ENCODE data around the gene MUC5B.

- TF ChIP-seq POLR2A (IDR thresholded peaks at IDR 0.05) (no peak), CTCF (IDR thresholded peaks at IDR 0.05) (no peak)
These were observed 68.6 kb downstream of the MUC5B start for GRCh38 chr11:1291295-1292017.

Measured in prostate gland (tissue), 2 donors.